ENCODE results near the gene NFIX. TPM values are rescaled to one million over a fixed set of nuclear protein-coding genes. Genes with fewer than 3 reads are reported as not detected.

NFIX gene
- polyA plus RNA-seq, 3 donors = 0.25 to 3.7 (median 0.90) TPM

- Mint-ChIP-seq H3K4me3 (no peak overlapping the region), H3K4me1 (peaks cover 14% of the 10 kb centered on the region), H3K27me3 (ENCODE audit: low read depth in 3 of 3) (peaks cover 13 to 25% (median 25%) of the 10 kb centered on the region in 3 donors), H3K36me3 (no peaks in the 10 kb centered on the region), H3K27ac (peak overlapping the region in 1 of 7 donors; percentile 67), H3K9me3 (peaks cover 0 to 4% (median 0%) of the 10 kb centered on the region in 7 donors)
- peaks cover 13 to 16% of the 10 kb centered on the region in 2 donors for H3K4me1 ChIP-seq (ENCODE audit: control insufficient read depth in 1 of 2, insufficient read depth in 2 of 2, low read length in 2 of 2)
- H3K79me2 ChIP-seq (ENCODE audit: insufficient read depth, low read length) = no peaks in the 10 kb centered on the region
- TF ChIP-seq CTCF (IDR thresholded peaks at IDR 0.05) = no peak
- WGBS (ENCODE audit: insufficient coverage) = 100% methylated on average over 2 of the region's 12 CpGs
- peaks cover 0 to 12% of the 10 kb centered on the region in 2 donors for H3K27me3 ChIP-seq (ENCODE audit: control insufficient read depth in 2 of 2, insufficient read depth in 2 of 2, low read length in 2 of 2)
- no peaks in the 10 kb centered on the region for H3K9me3 ChIP-seq (replicated peaks in 1 of 2; ENCODE audit: control insufficient read depth in 1 of 2, insufficient read depth in 1 of 2, low read length in 2 of 2)
- H3K27ac ChIP-seq (ENCODE audit: low read depth in 1 of 2, low read length in 2 of 2) = no peak overlapping the region
- no peak for DNase-seq
- H3K4me3 ChIP-seq (replicated peaks in 1 of 3; ENCODE audit: low read depth in 2 of 3, low read length in 3 of 3) = no peak overlapping the region
- no peaks in the 10 kb centered on the region for H3K36me3 ChIP-seq (replicated peaks in 1 of 2; ENCODE audit: control insufficient read depth in 1 of 2, insufficient read depth in 2 of 2, low read length in 2 of 2)
- H4K20me1 ChIP-seq (ENCODE audit: insufficient read depth, low read length) = no peaks in the 10 kb centered on the region
- H3K4me2 ChIP-seq (replicated peaks; ENCODE audit: extremely low read depth, low read length, poor library complexity, severe bottlenecking) = no peak overlapping the region
- H2AFZ ChIP-seq (ENCODE audit: insufficient read depth, low read depth, low read length, poor library complexity, severe bottlenecking) = no peak overlapping the region
- intact Hi-C loops (cut with micrococcal nuclease) = no loop called here
- H3K9ac ChIP-seq (ENCODE audit: insufficient read depth, low read length, poor library complexity, severe bottlenecking) = no peak overlapping the region
Measured at GRCh38 chr19:13058951-13059660, 63.8 kb downstream of the NFIX start.

DNA sequence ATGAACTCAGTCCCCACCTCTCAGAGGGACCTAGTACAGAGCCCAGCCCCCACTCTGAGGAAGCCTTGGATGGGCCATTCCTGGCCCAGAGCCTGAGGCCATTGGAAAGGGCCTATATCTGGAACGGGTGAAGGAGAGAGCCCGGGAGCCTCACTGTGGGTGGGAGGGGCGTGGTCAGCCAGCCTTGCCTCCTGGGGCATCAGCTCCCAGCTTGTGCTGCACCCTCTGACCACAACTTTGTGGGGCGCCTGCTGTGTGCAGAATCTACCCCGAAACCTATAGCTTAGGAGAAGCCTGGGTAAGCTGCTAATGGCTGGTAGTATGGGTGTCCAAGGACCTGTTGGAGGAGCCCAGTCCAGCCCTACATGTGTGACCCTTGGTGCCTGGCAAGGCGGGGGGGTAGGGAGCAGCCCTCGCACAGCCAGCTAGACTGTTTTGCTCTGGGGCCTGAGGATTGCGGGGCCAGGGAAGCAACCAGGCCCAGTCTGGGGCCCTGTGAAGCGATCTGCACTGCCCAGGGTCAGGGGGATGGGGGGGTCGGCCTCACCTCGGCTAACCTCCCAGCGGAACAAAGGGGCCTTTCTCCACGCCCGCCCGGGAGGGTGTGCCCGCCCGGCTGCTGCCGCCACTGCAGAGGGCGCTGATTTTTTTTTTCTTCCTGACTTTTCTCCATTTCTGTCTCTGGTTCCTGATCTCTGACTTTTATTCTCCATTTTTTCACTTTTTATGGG lies 65.1 kb downstream of the NFIX start:
- Mint-ChIP-seq H3K27ac (no peak overlapping the region), H3K36me3 (no peaks in the 10 kb centered on the region), H3K27me3 (ENCODE audit: low read depth in 3 of 3) (peaks cover 13 to 25% (median 21%) of the 10 kb centered on the region in 3 donors), H3K9me3 (peaks cover 0 to 4% (median 0%) of the 10 kb centered on the region in 7 donors), H3K4me1 (peaks cover 14% of the 10 kb centered on the region), H3K4me3 (peak overlapping the region; percentile 76 to 92)
- Histone ChIP-seq H2AFZ (ENCODE audit: insufficient read depth, low read depth, low read length, poor library complexity, severe bottlenecking) (peak overlapping the region; percentile 97), H3K4me2 (replicated peaks; ENCODE audit: extremely low read depth, low read length, poor library complexity, severe bottlenecking) (peak overlapping the region; percentile 94), H3K9me3 (replicated peaks in 1 of 2; ENCODE audit: control insufficient read depth in 1 of 2, insufficient read depth in 1 of 2, low read length in 2 of 2) (no peaks in the 10 kb centered on the region), H3K27me3 (ENCODE audit: control insufficient read depth in 2 of 2, insufficient read depth in 2 of 2, low read length in 2 of 2) (peaks cover 0 to 12% of the 10 kb centered on the region in 2 donors), H3K9ac (ENCODE audit: insufficient read depth, low read length, poor library complexity, severe bottlenecking) (no peak overlapping the region), H3K27ac (ENCODE audit: low read depth in 1 of 2, low read length in 2 of 2) (no peak overlapping the region), H3K79me2 (ENCODE audit: insufficient read depth, low read length) (no peaks in the 10 kb centered on the region), H3K4me1 (ENCODE audit: control insufficient read depth in 1 of 2, insufficient read depth in 2 of 2, low read length in 2 of 2) (peaks cover 13 to 16% of the 10 kb centered on the region in 2 donors), H4K20me1 (ENCODE audit: insufficient read depth, low read length) (no peaks in the 10 kb centered on the region), H3K36me3 (replicated peaks in 1 of 2; ENCODE audit: control insufficient read depth in 1 of 2, insufficient read depth in 2 of 2, low read length in 2 of 2) (no peaks in the 10 kb centered on the region), H3K4me3 (replicated peaks in 1 of 3; ENCODE audit: low read depth in 2 of 3, low read length in 3 of 3) (peak overlapping the region; percentile 38 to 84 (median 50))
- intact Hi-C loops (cut with micrococcal nuclease) = no loop called here
- DNase-seq = no peak
- no peak for TF ChIP-seq CTCF (IDR thresholded peaks at IDR 0.05)
- WGBS (ENCODE audit: insufficient coverage) = 65% methylated on average over 7 of the region's 19 CpGs
